Measurements from ENCODE around the gene LRRD1.
"Not testable (repeated sequence)": the region's sequence is repeated elsewhere in the genome, so short reads cannot be mapped to it uniquely, and the experiment has no call there.

GRCh38 chr7:92143192-92143880, 35.6 kb downstream of the LRRD1 start:
- TF ChIP-seq OSR1 (CRISPR knock-in tag; IDR thresholded peaks at IDR 0.05); ZFP3 (CRISPR knock-in tag; IDR thresholded peaks at IDR 0.05); GLIS3 (CRISPR knock-in tag; IDR thresholded peaks at IDR 0.05); SNAI2 (CRISPR knock-in tag; IDR thresholded peaks at IDR 0.05); ARNTL (CRISPR knock-in tag; IDR thresholded peaks at IDR 0.05; ENCODE audit: borderline replicate concordance, low read depth); CSRNP3 (CRISPR knock-in tag; IDR thresholded peaks at IDR 0.05); ESRRG (CRISPR knock-in tag; IDR thresholded peaks at IDR 0.05); ISL1 (CRISPR knock-in tag; IDR thresholded peaks at IDR 0.05): not testable (repeated sequence)
